Right hindlimb (tissue), 1 donor: ENCODE results near the gene GALR3.
"Not testable (repeated sequence)": the region's sequence is repeated elsewhere in the genome, so short reads cannot be mapped to it uniquely, and the experiment has no call there.

Experiments
- DNase-seq: peaks from one replicate; pipeline ENCODE4 v3.0.0-alpha.2; 2018

Gene GALR3

GRCh38 chr22:37823134-37823985 lies at the start of gene GALR3:
GALR3 (plus strand) TSS chr22:37823382; CDS start chr22:37823407, 25 bp downstream.
- no peak for DNase-seq

DNA sequence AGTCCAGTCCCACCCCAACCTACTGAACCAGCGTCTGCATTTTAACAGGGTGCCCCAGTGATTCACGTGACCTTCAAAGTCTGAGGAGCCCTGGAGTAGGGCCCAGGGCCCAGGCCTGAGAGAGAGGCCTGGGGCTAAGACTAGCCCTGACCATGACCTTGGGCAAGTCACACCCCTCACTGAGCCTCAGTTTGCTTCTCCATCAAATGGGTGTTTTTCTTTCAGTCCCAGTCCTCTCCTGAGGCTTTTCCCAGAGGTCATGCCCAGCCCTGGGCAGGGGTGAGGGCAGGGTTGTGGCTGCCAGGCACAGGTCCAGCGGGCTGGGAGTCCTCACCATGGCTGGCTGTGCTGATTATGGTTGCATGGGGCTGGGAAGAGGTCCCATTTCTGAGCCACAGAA lies 48.5 kb upstream of the GALR3 start:
- no peak for DNase-seq

- DNase-seq, result no peak
Observed at GRCh38 chr22:37775785-37776638, 47.2 kb upstream of the GALR3 start.

GRCh38 chr22:37776639-37777005 lies 46.6 kb upstream of the GALR3 start:
- DNase-seq, result no peak

DNA sequence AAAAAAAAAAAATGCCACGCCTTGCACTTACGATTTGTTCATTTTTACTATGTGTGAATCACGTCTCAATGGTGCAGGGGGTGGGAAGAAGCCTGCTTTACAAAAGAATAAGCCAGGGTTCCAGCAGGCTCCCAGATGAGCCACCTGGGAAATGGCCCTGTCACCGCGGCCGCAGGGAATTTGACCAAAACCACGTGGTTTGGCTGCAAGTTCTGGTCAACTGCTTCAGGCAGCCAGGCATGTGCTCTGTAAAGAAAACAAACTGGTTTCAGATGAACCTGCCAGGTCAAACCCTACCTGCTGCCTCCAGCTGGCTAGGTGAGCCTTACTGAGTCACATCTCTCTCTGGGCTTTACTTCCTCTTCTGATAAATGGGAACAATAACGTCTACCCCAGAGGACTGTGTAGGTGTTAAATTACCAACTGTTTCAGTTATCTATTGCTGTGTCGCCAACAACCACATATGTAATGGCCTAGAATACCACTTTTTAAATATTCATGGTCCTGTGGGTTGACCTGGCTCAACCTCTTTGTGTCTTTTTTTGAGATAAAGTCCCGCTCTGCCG lies 46.0 kb upstream of the GALR3 start:
- DNase-seq, result no peak

GRCh38 chr22:37778370-37779009 lies 44.7 kb upstream of the GALR3 start:
- no peak for DNase-seq

- DNase-seq, result peak; percentile 40
Observed at GRCh38 chr22:37781434-37782059, 41.6 kb upstream of the GALR3 start.

DNA sequence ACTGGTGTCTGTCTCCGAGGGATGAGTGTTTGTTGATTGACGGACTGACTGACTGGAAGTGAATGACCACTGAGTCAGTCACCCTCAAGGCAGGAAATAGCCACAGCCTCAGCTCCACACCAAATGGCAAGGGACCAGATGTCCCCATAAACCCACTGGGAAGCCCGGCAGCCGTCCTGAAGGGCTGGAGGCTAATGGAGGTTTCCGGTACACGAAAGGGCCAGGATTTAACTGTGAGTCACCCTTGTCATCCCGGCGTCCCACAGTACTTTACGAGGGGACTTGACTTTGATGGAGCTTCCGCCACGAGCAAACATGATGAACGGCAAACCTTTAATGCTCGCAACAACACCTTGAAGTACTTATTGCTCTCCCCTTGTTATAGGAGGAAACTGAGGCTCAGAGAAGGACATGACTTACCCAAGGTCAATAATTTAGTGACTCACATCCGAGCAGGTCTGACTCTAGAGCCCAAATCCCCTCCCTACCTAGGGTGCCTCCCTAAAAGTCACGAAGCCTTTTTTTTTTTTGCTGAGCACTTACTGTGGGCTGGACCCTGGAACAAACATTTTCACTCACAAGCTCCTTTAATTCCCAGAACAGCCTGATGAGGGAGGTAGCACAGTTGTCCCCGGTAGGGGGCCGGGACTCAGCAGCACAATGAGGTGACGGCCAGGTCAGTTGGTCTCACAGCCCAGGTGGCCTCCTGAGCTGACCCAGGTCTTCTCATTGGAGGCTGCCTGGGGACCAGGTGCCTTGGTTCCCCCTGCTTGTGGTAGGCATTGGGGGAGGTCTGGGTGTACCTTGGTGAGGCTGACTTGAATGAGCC lies 40.6 kb upstream of the GALR3 start:
- no peak for DNase-seq

GRCh38 chr22:37784829-37785495 lies 38.2 kb upstream of the GALR3 start:
- no peak for DNase-seq

DNA sequence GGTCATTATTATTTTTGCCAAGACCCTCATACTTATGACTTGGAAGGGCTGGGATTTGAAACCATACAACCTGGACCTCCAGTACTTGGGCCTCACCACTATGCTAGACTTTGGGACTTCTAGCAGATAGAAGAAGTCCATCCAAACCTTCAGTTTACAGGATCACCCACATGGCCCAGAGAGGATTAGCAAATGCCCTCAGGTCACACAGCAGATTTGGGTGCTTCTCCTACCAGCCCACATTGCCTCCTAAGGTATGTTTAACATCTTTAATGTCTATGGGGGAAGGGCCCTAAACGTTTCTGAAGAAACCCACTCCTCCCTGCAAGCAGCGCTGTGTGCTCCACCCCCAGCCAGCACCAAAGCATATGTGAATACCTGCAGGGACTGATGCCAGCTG lies 32.9 kb upstream of the GALR3 start:
- no peak for DNase-seq

- peak; percentile 13 for DNase-seq
Observed at GRCh38 chr22:37792494-37792893, 30.7 kb upstream of the GALR3 start.

- DNase-seq, result no peak
Observed at GRCh38 chr22:37794376-37794775, 28.8 kb upstream of the GALR3 start.

- DNase-seq, result no peak
Observed at GRCh38 chr22:37796079-37796478, 27.1 kb upstream of the GALR3 start.

DNA sequence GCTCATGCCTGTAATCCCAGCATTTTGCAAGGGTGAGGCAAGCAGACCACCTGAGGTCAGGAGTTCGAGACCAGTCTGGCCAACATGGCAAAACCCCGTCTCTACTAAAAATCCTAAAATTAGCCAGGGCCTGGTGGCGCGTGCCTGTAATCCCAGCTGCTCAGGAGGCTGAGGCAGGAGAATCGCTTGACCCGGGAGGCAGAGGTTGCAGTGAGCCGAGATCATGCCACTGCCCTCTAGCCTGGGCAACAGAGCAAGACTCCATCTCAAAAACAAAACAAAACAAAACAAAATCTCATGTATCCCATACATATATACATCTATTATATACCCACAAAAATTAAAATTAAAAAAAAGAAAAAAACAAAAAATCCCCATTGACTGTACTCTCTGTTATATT lies 25.9 kb upstream of the GALR3 start:
- not testable (repeated sequence) for DNase-seq

- DNase-seq, result no peak
Observed at GRCh38 chr22:37797874-37798500, 25.2 kb upstream of the GALR3 start.

DNA sequence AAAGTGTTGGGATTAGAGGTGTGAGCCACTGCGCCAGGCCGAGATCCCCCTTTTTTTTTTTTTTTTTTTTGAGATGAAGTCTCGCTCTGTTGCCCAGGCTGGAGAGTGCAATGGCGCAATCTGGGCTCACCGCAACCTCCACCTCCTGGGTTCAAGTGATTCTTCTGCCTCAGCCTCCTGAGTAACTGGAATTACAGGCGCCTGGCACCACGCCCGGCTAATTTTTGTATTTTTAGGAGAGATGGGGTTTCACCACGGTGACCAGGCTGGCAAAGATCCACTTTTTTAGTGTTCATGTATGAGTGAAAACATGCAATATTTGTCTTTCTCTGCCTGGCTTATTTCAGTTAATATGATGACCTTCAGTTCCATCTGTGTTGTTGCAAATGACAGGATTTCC lies 23.2 kb upstream of the GALR3 start:
- DNase-seq, result not testable (repeated sequence)

DNA sequence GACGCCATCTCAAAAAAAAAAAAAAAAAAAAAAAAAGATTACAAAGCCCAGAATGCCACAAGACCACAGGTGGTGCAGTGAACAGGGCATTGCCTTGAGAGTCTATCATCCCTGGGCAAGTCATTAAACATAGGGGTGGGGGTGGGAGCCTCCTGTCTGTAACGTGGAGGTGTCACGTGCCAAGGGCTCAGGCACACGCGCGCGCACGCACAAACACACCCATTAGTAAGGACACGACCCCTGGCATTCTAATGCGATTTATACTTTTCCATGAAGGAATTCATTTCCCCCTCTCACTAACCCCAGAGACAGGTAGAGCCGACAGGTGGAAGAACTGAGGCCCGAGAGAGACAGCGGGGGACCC lies 21.3 kb upstream of the GALR3 start:
- DNase-seq, result no peak

DNA sequence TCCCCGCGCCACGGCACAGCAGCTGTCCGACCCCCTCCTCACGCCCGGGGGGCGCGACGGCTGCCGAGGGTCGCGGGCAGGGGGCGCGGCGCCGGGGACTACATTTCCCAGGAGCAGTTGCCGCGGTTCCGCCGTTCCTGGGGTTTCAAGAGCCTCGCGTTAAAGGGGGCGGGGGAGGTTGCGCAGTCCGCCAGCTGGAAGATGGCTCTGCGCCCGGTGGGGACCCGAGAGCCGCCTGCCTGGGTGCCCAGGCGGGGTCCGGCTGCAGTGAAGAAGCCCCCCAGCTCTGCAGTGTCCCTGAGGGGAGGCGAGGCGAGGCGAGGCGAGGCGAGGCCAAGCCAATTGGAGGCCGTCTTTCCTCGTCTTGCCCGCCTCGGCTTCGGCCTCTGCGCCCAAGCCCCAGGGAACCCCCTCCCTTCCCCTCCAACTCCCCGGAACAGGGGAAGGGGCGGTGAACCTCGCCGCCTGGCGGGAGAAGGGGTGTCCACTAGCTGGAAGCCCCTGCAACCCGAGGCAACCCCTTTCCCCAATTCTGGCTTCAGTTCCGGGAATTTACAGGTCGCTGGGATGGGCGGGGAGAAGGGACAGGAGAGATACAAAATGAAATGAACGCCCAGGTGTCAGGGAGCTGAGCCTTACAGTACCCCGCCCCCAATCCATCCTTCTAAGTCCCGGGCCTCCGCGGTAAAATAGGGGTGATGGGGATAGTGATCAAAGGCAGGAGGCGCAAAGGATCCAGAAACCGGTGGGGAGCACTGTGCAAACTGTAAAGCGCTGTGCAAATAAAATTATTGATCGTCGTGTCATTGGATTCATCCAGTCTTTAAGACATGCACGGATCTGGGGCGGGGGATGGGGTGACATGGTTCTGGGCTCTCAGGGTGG lies 20.6 kb upstream of the GALR3 start:
- peak; percentile 81 for DNase-seq

GRCh38 chr22:37803195-37803638 lies 20.0 kb upstream of the GALR3 start:
- DNase-seq, result no peak
